Cardiac fibroblast (primary cell): ENCODE data around the gene CPTP.

Source experiments
- DNase-seq, 2 donors: peaks; one replicate each; pipeline versions ENCODE4 v3.0.0 to v3.0.0-alpha.2; 2010; ENCODE audit warnings: low read depth in 2 of 2
- H3K4me3 ChIP-seq, 2 donors: replicated peaks in 1 of 2; 1 replicate in 1 of 2; 2 replicates in 1 of 2; pipeline ENCODE4 v1.5.1; 2011; ENCODE audit warnings: low read depth in 2 of 2, low read length in 2 of 2, mild to moderate bottlenecking in 2 of 2, moderate library complexity in 1 of 2
- TF ChIP-seq, protein P1 (sequence below): IDR thresholded peaks from one replicate; pipeline ENCODE4 v1.5.1; 2011; ENCODE audit warnings: low read depth, mild to moderate bottlenecking, low read length, inconsistent platforms

Gene CPTP

DNA sequence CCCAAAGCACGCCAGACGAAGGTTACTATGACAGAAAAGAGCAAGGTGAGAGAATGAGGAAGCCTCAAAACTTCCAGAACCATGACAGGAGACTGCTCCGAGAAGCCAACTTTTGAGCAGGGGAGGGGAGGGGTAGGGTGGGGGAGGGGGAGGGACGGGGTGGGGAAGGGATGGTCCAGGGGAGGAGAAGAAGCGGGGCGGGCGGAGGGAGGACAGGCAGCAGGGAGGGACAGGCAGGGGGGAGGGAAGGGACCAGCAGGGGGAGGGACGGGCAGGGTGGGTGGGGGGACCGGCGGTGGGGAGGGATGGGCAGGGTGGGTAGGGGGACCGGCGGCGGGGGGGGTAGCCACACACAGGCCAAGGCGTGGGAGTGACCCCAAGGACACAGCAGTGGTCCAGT lies 2.2 kb upstream of the CPTP start:
- TF ChIP-seq, protein P1, sequence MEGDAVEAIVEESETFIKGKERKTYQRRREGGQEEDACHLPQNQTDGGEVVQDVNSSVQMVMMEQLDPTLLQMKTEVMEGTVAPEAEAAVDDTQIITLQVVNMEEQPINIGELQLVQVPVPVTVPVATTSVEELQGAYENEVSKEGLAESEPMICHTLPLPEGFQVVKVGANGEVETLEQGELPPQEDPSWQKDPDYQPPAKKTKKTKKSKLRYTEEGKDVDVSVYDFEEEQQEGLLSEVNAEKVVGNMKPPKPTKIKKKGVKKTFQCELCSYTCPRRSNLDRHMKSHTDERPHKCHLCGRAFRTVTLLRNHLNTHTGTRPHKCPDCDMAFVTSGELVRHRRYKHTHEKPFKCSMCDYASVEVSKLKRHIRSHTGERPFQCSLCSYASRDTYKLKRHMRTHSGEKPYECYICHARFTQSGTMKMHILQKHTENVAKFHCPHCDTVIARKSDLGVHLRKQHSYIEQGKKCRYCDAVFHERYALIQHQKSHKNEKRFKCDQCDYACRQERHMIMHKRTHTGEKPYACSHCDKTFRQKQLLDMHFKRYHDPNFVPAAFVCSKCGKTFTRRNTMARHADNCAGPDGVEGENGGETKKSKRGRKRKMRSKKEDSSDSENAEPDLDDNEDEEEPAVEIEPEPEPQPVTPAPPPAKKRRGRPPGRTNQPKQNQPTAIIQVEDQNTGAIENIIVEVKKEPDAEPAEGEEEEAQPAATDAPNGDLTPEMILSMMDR = no peak
- no peak overlapping the region for H3K4me3 ChIP-seq
- DNase-seq = no peak

DNA sequence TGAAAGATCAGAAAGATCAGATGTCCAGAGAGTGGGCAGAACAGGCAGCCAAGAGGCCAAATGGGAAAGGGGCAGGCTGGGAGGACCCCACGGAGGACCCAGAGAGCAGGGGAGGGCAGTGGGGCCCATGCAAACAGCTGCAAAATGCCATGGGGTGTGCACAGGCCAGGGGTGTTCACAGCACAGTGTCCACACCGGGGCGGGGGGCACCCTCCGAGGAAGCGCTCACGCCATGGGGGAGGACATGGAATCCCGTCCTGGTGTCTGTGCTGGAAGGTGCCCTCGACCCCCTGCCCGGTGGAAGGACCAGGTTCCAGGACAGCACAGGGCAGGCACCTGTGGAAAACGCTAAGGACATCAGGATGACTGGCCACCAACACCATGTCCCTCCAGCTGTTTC lies 1.6 kb upstream of the CPTP start:
- TF ChIP-seq, protein P1 = no peak
- no peak overlapping the region for H3K4me3 ChIP-seq
- DNase-seq = no peak

DNA sequence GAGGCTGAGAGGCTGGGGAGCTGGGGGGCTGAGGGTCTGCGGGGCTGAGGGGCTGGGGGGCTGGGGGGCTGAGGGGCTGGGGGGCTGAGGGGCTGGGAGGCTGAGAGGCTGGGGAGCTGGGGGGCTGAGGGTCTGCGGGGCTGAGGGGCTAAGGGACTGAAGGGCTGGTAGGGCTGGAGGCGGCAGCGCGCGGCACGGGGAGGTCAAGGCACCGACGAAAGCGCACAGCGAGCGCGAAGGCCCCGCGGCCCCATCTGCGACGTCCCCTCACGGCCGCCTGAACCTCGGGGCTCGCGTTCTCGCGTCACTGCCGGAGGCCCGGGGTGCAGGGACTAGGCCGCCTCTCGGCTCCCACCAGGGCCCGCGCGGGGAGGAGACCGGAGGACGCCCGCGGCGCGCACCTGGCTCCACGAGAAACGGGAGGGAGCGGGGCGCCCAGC lies 498 bp upstream of the CPTP start:
- TF ChIP-seq, protein P1 = no peak
- no peak for DNase-seq
- peak overlapping the region; percentile 63 to 86 for H3K4me3 ChIP-seq

DNA sequence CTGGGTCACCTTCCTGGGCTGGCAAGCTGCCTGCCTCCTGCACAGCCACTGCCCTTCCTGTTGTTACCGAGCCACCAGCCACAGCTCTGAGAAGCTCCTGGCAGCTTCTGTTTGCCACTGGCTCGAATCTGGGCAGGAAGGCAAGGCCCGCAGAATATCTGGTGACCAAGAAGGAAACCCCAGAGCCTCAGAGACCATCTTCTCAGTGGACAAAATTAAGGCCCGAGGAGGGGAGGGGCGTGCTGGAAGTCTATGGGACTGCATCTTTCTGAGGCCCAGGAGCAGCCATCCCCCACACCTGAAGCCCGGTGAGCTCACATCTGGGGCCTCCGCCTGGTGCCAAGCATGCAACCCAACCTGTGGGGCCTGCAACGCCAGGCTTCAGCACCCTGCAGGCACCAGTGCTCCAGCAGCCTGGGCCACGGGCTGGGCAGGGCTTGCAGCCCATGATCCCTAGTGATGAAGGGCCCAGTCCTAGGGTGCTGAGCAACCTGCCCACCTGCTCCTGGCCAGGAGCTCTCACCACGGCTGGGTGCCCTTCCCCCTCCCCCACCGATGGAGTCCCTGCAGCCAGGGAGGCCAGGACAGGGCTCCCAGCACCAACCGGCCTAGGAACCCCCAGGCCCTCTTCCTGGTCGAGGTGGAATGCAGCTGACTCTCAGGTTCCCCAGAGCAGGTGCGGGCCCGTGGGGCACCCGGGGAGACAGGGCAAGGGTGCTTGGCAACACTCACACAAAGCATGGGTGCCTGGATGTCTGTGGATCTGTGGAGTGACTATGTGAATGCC lies 879 bp downstream of the CPTP start:
- DNase-seq = no peak
- H3K4me3 ChIP-seq = peak overlapping the region; percentile 81 to 86
- TF ChIP-seq, protein P1 = no peak

DNA sequence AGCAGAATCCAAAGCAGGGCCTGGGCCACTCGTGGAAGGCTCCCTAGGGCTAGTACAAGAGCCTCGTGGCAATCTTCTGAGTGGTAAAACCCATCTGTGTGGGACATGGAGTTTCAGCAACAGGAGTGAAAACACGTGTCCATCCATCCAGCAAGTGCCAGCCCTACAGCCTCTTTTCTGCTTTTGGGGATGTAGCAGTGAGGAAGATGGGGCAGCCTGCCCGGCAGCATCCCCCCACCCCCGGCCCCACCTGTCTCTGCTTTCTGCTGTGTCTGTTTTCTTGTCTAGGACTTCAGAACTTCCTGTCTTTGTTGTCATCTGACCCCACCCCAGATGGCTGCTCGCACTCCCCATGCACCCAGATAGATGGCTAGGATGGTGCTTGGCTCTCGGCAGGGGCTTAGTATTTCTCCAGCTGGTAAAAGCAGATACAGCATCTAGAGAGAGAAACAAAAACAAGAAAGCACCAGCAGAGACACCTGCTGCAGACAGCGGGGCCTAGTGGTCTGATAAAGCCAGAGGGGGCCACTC lies 1.5 kb downstream of the CPTP start:
- TF ChIP-seq, protein P1 = no peak
- no peak for DNase-seq
- H3K4me3 ChIP-seq = peak overlapping the region; percentile 81 to 86

DNA sequence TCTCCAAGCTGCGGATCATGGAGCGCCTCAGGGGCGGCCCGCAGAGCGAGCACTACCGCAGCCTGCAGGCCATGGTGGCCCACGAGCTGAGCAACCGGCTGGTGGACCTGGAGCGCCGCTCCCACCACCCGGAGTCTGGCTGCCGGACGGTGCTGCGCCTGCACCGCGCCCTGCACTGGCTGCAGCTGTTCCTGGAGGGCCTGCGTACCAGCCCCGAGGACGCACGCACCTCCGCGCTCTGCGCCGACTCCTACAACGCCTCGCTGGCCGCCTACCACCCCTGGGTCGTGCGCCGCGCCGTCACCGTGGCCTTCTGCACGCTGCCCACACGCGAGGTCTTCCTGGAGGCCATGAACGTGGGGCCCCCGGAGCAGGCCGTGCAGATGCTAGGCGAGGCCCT lies 2.7 kb downstream of the CPTP start:
- no peak overlapping the region for H3K4me3 ChIP-seq
- no peak for DNase-seq
- TF ChIP-seq, protein P1 = no peak

DNA sequence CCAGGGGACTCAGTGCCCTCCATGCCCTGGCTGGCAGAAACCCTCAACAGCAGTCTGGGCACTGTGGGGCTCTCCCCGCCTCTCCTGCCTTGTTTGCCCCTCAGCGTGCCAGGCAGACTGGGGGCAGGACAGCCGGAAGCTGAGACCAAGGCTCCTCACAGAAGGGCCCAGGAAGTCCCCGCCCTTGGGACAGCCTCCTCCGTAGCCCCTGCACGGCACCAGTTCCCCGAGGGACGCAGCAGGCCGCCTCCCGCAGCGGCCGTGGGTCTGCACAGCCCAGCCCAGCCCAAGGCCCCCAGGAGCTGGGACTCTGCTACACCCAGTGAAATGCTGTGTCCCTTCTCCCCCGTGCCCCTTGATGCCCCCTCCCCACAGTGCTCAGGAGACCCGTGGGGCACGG lies 3.7 kb downstream of the CPTP start:
- TF ChIP-seq, protein P1 = no peak
- DNase-seq = no peak

More for the DNA sequence above, 3.7 kb downstream of the CPTP start:
- H3K4me3 ChIP-seq = no peak overlapping the region
